ENCODE results near the gene PLSCR5. TPM values are rescaled to one million over a fixed set of nuclear protein-coding genes. Genes with fewer than 3 reads are reported as not detected.

PLSCR5 gene
- total RNA-seq, 1 donor = not detected

DNA sequence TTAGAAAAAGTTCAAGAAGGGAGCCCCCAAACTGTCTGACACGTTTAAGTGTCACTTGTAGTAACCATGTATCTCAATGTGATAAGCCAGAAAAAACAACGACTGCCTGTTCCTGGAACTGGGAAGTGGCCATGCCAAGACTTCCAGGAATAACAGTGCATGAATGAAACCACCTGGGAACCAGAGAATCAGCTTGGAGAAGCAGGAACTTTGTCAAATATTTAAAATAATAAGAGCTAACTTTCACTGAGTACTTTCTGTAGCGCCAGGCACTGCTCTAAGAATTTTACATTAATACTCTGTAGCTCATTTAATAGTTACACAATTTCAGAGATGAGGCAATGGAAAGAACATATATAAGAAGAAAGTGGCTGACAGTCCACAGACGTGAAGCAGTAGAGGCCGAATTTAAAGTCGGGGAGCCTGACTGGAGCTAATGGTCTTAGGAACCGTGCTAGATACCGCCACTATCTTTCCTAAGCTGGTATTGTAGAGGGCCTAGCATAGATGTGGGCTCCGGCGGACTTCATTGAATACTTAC, 61.6 kb downstream of the PLSCR5 start:
- peaks cover 39% of the 10 kb centered on the region for H3K4me1 ChIP-seq (ENCODE audit: insufficient read depth, low read length)
- H3K4me3 ChIP-seq (ENCODE audit: low read length) = peak overlapping the region; percentile 60
- no peaks in the 10 kb centered on the region for H3K27me3 ChIP-seq (ENCODE audit: insufficient read depth, low read length)
- no peaks in the 10 kb centered on the region for H3K9me3 ChIP-seq (ENCODE audit: low read depth, low read length)

DNA sequence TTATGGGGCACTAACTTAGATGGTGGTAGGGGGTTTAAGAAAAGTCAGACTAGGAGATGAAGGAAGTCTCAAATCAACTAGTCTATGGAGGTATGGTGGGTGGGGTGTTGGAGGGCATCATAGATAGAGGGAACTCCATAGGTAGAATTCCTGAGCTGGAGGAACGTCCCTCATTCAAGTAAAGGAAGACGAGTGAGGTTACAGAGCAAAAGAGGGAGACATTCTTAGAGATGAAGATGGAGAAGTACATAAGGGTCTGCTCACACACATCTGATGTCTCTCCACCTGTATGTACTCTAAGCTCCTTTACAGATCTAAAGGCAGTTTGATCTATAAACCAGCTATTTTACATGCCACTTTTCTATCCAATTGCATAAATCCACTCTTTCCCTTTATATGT, 62.2 kb downstream of the PLSCR5 start:
- Histone ChIP-seq H3K4me3 (ENCODE audit: low read length) (peak overlapping the region; percentile 60), H3K27me3 (ENCODE audit: insufficient read depth, low read length) (no peaks in the 10 kb centered on the region), H3K9me3 (ENCODE audit: low read depth, low read length) (no peaks in the 10 kb centered on the region), H3K4me1 (ENCODE audit: insufficient read depth, low read length) (peaks cover 39% of the 10 kb centered on the region)

- Histone ChIP-seq H3K27me3 (ENCODE audit: insufficient read depth, low read length) (no peaks in the 10 kb centered on the region), H3K4me1 (ENCODE audit: insufficient read depth, low read length) (peaks cover 43% of the 10 kb centered on the region), H3K4me3 (ENCODE audit: low read length) (peak overlapping the region; percentile 60), H3K9me3 (ENCODE audit: low read depth, low read length) (no peaks in the 10 kb centered on the region)
Measured at GRCh38 chr3:146542179-146542578, 63.0 kb downstream of the PLSCR5 start.

- Histone ChIP-seq H3K4me3 (ENCODE audit: low read length) (no peak overlapping the region), H3K27me3 (ENCODE audit: insufficient read depth, low read length) (no peaks in the 10 kb centered on the region), H3K4me1 (ENCODE audit: insufficient read depth, low read length) (peaks cover 50% of the 10 kb centered on the region), H3K9me3 (ENCODE audit: low read depth, low read length) (no peaks in the 10 kb centered on the region)
Measured at GRCh38 chr3:146540978-146541377, 64.2 kb downstream of the PLSCR5 start.

DNA sequence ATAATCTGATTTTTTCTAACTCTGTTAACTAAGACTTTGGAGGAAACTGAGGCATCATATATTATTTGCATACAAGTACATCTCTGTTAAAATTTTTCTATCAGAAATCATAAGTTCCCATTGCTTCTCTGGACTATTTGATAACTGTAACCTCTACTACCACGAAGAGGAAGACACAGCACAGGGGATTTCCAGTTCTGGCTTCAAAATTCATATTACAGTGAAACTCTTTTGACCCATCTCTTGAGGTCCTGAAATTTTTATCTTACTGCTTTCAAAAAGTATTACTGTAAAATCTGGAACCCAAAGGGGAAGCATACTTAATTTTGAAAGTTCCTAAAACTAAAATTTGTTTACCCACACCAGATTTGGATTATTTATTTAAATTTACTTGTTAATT, 64.9 kb downstream of the PLSCR5 start:
- H3K4me1 ChIP-seq (ENCODE audit: insufficient read depth, low read length) = peaks cover 50% of the 10 kb centered on the region
- no peaks in the 10 kb centered on the region for H3K9me3 ChIP-seq (ENCODE audit: low read depth, low read length)
- H3K27me3 ChIP-seq (ENCODE audit: insufficient read depth, low read length) = no peaks in the 10 kb centered on the region
- no peak overlapping the region for H3K4me3 ChIP-seq (ENCODE audit: low read length)

GRCh38 chr3:146539315-146539714, 65.8 kb downstream of the PLSCR5 start:
- H3K9me3 ChIP-seq (ENCODE audit: low read depth, low read length) = no peaks in the 10 kb centered on the region
- no peak overlapping the region for H3K4me3 ChIP-seq (ENCODE audit: low read length)
- peaks cover 50% of the 10 kb centered on the region for H3K4me1 ChIP-seq (ENCODE audit: insufficient read depth, low read length)
- no peaks in the 10 kb centered on the region for H3K27me3 ChIP-seq (ENCODE audit: insufficient read depth, low read length)

- peaks cover 39% of the 10 kb centered on the region for H3K4me1 ChIP-seq (ENCODE audit: insufficient read depth, low read length)
- no peak overlapping the region for H3K4me3 ChIP-seq (ENCODE audit: low read length)
- H3K27me3 ChIP-seq (ENCODE audit: insufficient read depth, low read length) = no peaks in the 10 kb centered on the region
- no peaks in the 10 kb centered on the region for H3K9me3 ChIP-seq (ENCODE audit: low read depth, low read length)
Measured at GRCh38 chr3:146537603-146538002, 67.5 kb downstream of the PLSCR5 start.

DNA sequence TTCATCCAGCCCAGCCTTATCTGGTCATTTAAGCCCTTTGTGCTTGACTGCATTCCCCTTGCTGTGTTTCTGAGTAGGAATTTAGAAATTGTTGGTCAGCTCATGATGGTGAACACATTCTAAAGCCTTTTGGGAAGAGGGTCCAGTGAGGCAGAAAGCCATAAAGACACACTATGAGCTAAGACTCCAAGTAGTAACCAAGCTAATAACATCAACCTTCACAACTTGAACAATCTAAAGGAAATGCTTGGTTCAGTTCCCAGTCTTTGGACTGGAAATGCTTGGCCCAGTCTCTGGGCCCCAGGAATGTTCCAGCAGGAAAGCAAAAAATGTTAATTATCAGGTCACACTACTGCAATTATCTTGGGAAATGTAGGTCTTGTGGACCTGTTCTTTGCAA, 68.5 kb downstream of the PLSCR5 start:
- Histone ChIP-seq H3K4me1 (ENCODE audit: insufficient read depth, low read length) (peaks cover 32% of the 10 kb centered on the region), H3K27me3 (ENCODE audit: insufficient read depth, low read length) (no peaks in the 10 kb centered on the region), H3K9me3 (ENCODE audit: low read depth, low read length) (no peaks in the 10 kb centered on the region)

More for the DNA sequence above, 68.5 kb downstream of the PLSCR5 start:
- H3K4me3 ChIP-seq (ENCODE audit: low read length) = no peak overlapping the region

Other genes starting within 250 kb of the PLSCR5 start
- gene PLSCR2, start 135.8 kb downstream of the PLSCR5 start, total RNA-seq = not detected
- 72.6 TPM for gene PLSCR1, start 60.7 kb downstream of the PLSCR5 start, total RNA-seq